Neural crest cell (in vitro differentiated cells): ENCODE data around the gene CSTF2T. TPM values are rescaled to one million over a fixed set of nuclear protein-coding genes. Genes with fewer than 3 reads are reported as not detected.

Source experiments
- DNase-seq: peaks from one replicate; pipeline ENCODE4 v3.0.0; 2021; ENCODE audit warnings: low read depth, mixed read lengths, low spot score
- H3K27ac Mint-ChIP-seq: one replicate; pipeline ENCODE4 v1.8.0; 2021; ENCODE audit warnings: mild to moderate bottlenecking, mixed read lengths; ENCODE audit not compliant: unreplicated experiment
- H3K27me3 Mint-ChIP-seq: 2 replicates; pipeline ENCODE4 v1.8.0; 2021; ENCODE audit warnings: low read depth, mild to moderate bottlenecking, mixed read lengths
- H3K36me3 Mint-ChIP-seq: 2 replicates; pipeline ENCODE4 v1.8.0; 2021; ENCODE audit warnings: low read depth, mild to moderate bottlenecking, mixed read lengths
- H3K4me1 Mint-ChIP-seq: 2 replicates; pipeline ENCODE4 v1.8.0; 2021; ENCODE audit warnings: mixed read lengths
- H3K4me3 Mint-ChIP-seq: one replicate; pipeline ENCODE4 v1.8.0; 2021; ENCODE audit warnings: mild to moderate bottlenecking, mixed read lengths
- H3K9me3 Mint-ChIP-seq: 2 replicates; pipeline ENCODE4 v1.8.0; 2021; ENCODE audit warnings: mixed read lengths
- total RNA-seq: library from RNA; stranded (reverse); gene quantifications from 2 replicates; pipeline ENCODE4 v1.2.1, GENCODE V29; 2021
- TF ChIP-seq, protein P1 (sequence below): fragments of 200-600 bp; sonication (generic); conservative IDR thresholded peaks from 2 replicates; pipeline ENCODE4 v1.5.0; 2021; ENCODE audit warnings: antibody characterized with exemption, mild to moderate bottlenecking

CSTF2T gene
- total RNA-seq, 1 donor from 2014 or later: 34.0 TPM

DNA sequence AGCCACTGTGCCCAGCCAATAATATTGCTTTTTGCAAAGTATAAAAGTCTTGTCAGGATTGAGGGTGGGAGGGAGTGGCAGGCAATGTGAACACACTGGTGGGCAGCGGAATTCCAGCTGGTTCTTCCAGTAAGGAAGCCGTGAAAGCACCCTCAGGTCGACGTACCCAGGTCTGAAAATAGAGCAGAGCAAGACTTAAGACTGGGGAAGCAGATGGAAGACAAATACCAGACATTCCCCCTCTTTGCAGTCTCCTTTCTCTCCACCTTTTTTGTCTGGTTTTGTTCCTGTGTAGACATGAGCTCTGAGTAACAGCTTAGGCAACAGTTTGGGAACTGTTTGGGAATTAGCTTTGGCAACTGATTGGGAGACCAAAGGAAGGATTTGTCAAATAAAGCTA, 17.6 kb upstream of the CSTF2T start:
- Mint-ChIP-seq H3K4me3 (no peak overlapping the region), H3K27ac (no peak overlapping the region), H3K27me3 (peaks cover 3% of the 10 kb centered on the region), H3K36me3 (no peaks in the 10 kb centered on the region), H3K9me3 (no peaks in the 10 kb centered on the region), H3K4me1 (no peaks in the 10 kb centered on the region)
- TF ChIP-seq, protein P1, sequence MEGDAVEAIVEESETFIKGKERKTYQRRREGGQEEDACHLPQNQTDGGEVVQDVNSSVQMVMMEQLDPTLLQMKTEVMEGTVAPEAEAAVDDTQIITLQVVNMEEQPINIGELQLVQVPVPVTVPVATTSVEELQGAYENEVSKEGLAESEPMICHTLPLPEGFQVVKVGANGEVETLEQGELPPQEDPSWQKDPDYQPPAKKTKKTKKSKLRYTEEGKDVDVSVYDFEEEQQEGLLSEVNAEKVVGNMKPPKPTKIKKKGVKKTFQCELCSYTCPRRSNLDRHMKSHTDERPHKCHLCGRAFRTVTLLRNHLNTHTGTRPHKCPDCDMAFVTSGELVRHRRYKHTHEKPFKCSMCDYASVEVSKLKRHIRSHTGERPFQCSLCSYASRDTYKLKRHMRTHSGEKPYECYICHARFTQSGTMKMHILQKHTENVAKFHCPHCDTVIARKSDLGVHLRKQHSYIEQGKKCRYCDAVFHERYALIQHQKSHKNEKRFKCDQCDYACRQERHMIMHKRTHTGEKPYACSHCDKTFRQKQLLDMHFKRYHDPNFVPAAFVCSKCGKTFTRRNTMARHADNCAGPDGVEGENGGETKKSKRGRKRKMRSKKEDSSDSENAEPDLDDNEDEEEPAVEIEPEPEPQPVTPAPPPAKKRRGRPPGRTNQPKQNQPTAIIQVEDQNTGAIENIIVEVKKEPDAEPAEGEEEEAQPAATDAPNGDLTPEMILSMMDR: no peak
- DNase-seq: no peak

DNA sequence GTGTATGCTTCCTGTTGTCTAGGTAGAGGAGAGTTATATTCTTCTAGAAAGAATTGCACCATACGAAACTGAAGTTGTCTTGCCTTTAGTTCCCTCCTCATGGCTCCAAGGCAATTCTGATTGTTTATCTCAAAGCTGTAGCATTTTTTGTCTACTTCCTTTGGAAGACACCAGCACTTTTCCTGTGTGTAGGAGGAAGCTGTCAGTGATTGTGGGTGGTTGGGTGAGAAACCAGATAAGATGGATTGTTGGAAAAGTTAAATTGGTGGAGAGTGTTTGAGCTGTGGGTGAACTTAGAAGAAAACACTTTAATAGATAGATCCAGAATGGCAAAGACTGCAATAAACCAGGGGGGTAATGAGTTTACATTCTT, 12.1 kb upstream of the CSTF2T start:
- H3K36me3 Mint-ChIP-seq: no peaks in the 10 kb centered on the region
- no peaks in the 10 kb centered on the region for H3K4me1 Mint-ChIP-seq
- no peak overlapping the region for H3K27ac Mint-ChIP-seq
- DNase-seq: no peak
- H3K4me3 Mint-ChIP-seq: no peak overlapping the region
- no peaks in the 10 kb centered on the region for H3K27me3 Mint-ChIP-seq
- no peaks in the 10 kb centered on the region for H3K9me3 Mint-ChIP-seq
- TF ChIP-seq, protein P1: no peak

DNA sequence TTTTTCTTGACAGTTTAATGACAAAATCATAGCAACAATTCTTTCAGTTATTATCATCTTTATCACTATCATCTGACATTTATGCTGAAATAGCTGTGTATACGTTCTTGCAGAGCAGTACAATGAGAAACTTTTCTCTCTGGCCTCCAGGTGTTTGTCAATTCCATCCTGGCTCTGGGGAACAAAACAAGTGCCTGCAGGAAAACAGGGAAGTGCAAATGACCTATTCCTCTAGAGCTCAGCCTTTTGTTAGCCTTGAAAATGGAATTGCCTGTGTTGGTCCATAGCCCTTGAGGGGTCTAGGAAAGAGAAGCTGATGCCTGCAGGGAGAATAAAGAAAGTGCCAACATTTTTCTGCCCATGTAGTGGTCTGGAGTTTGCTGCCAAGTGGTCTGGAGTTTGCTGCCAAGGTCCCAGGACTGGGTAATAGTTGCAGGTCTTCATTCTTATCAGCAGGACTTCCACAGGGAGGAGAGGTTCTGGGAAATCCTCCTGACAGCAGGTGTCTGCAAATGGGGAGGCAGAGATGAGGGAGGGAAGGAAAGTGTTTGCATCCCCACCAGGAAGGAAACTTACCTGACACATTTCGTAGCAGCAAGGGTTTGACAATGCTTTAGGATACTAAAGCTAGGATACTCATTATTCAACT, 10.1 kb upstream of the CSTF2T start:
- H3K4me3 Mint-ChIP-seq: no peak overlapping the region
- TF ChIP-seq, protein P1: no peak
- no peaks in the 10 kb centered on the region for H3K4me1 Mint-ChIP-seq
- no peaks in the 10 kb centered on the region for H3K9me3 Mint-ChIP-seq
- DNase-seq: no peak
- H3K27ac Mint-ChIP-seq: no peak overlapping the region
- H3K36me3 Mint-ChIP-seq: no peaks in the 10 kb centered on the region
- H3K27me3 Mint-ChIP-seq: peaks cover 2% of the 10 kb centered on the region

DNA sequence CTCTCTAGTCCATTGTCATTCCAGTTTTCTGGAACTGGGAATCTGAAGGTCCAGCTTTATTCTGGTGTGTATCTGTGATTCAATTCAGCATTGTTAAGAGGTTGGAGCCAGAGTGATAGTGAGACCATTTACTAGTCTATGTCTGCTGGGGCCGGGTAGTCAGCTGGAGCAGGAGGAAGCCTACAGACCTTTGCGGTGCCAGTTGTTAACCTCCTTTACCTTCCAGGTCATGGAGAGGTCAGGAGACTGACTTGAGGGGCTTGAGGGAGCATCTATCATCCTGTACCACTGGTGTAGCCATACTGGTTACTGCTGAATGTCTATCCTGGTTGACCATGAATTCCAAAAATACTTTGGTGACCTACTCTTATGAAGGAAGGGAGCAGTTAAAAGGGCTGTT, 9.2 kb upstream of the CSTF2T start:
- Mint-ChIP-seq H3K4me3 (no peak overlapping the region), H3K9me3 (no peaks in the 10 kb centered on the region), H3K4me1 (no peaks in the 10 kb centered on the region), H3K27ac (no peak overlapping the region), H3K27me3 (peaks cover 3% of the 10 kb centered on the region), H3K36me3 (no peaks in the 10 kb centered on the region)
- DNase-seq: no peak
- TF ChIP-seq, protein P1: no peak

DNA sequence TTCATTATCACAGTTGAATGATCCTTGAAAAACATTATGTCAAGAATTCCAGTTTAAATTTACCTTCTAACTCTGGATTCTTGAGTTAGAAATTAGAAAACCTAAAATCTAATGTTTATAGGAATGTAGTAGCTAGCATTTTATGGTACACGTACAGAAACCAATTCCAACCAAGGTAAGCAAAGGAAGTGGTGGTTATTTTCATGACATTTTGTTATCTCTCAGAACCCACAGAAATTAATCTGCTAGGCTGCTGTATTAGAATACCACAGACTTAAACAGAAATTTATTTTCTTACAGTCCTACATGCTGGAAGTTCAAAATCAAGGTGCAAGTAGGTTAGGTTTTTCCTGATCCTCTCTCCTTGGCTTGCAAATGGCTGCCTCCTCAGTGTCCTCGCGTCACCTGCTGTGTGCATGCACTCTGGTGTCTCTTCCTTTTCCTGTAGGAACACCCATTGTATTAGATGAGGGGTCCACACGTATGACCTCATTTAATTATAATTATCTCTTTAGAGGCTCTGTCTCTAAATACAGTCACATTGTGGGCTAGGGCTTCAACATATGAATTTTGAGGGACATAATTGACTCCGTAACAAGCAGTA, 8.5 kb upstream of the CSTF2T start:
- Mint-ChIP-seq H3K4me1 (no peaks in the 10 kb centered on the region), H3K4me3 (no peak overlapping the region), H3K36me3 (no peaks in the 10 kb centered on the region), H3K27ac (no peak overlapping the region), H3K9me3 (no peaks in the 10 kb centered on the region), H3K27me3 (peaks cover 3% of the 10 kb centered on the region)
- DNase-seq: no peak
- TF ChIP-seq, protein P1: no peak
